WERI-Rb-1 (cell line): ENCODE results near the gene ATP6V0A1.
"Not testable (repeated sequence)": the region's sequence is repeated elsewhere in the genome, so short reads cannot be mapped to it uniquely, and the experiment has no call there.

ENCODE experiments used
- DNase-seq: peaks from one replicate; pipeline ENCODE4 v3.0.0-alpha.2; 2020
- H3K27ac ChIP-seq: fragments of 250-450 bp; sonication (Bioruptor Pico); 2 replicates; pipeline ENCODE4 v1.5.1; 2020; ENCODE audit warnings: mild to moderate bottlenecking, moderate library complexity
- H3K27me3 ChIP-seq: fragments of 250-450 bp; sonication (Bioruptor Pico); 2 replicates; pipeline ENCODE4 v1.5.1; 2021; ENCODE audit warnings: mild to moderate bottlenecking, low read depth, moderate library complexity; ENCODE audit not compliant: insufficient read depth, severe bottlenecking
- H3K36me3 ChIP-seq: fragments of 250-450 bp; sonication (Bioruptor Pico); 2 replicates; pipeline ENCODE4 v1.5.1; 2020; ENCODE audit warnings: mild to moderate bottlenecking, moderate library complexity
- H3K4me3 ChIP-seq: 2 replicates; pipeline ENCODE4 v1.5.1; 2011; ENCODE audit warnings: low read depth, mild to moderate bottlenecking, control low read depth, low read length
- H3K9me3 ChIP-seq: fragments of 250-450 bp; sonication (Bioruptor Pico); 2 replicates; pipeline ENCODE4 v1.5.1; 2021; ENCODE audit warnings: mild to moderate bottlenecking, moderate library complexity; ENCODE audit not compliant: severe bottlenecking
- TF ChIP-seq, protein P1 (sequence below): IDR thresholded peaks from 2 replicates; pipeline ENCODE4 v1.5.1; 2011; ENCODE audit warnings: low read depth, mild to moderate bottlenecking, control low read depth, inconsistent platforms, low read length

The ATP6V0A1 gene

GRCh38 chr17:42475121-42475520, 16.4 kb downstream of the ATP6V0A1 start:
- no peak overlapping the region for H3K27ac ChIP-seq
- no peak overlapping the region for H3K4me3 ChIP-seq
- no peaks in the 10 kb centered on the region for H3K9me3 ChIP-seq
- DNase-seq = no peak
- H3K27me3 ChIP-seq = no peaks in the 10 kb centered on the region
- TF ChIP-seq, protein P1, sequence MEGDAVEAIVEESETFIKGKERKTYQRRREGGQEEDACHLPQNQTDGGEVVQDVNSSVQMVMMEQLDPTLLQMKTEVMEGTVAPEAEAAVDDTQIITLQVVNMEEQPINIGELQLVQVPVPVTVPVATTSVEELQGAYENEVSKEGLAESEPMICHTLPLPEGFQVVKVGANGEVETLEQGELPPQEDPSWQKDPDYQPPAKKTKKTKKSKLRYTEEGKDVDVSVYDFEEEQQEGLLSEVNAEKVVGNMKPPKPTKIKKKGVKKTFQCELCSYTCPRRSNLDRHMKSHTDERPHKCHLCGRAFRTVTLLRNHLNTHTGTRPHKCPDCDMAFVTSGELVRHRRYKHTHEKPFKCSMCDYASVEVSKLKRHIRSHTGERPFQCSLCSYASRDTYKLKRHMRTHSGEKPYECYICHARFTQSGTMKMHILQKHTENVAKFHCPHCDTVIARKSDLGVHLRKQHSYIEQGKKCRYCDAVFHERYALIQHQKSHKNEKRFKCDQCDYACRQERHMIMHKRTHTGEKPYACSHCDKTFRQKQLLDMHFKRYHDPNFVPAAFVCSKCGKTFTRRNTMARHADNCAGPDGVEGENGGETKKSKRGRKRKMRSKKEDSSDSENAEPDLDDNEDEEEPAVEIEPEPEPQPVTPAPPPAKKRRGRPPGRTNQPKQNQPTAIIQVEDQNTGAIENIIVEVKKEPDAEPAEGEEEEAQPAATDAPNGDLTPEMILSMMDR = no peak
- peaks cover 97% of the 10 kb centered on the region for H3K36me3 ChIP-seq

- H3K4me3 ChIP-seq = no peak overlapping the region
- DNase-seq = no peak
- TF ChIP-seq, protein P1 = no peak
- no peaks in the 10 kb centered on the region for H3K9me3 ChIP-seq
- no peak overlapping the region for H3K27ac ChIP-seq
- no peaks in the 10 kb centered on the region for H3K27me3 ChIP-seq
- H3K36me3 ChIP-seq = peaks cover 97% of the 10 kb centered on the region
These were observed 17.2 kb downstream of the ATP6V0A1 start for GRCh38 chr17:42475835-42476234.

GRCh38 chr17:42476411-42476810, 17.7 kb downstream of the ATP6V0A1 start:
- no peak for DNase-seq
- H3K36me3 ChIP-seq = peaks cover 97% of the 10 kb centered on the region
- H3K9me3 ChIP-seq = no peaks in the 10 kb centered on the region
- no peak overlapping the region for H3K4me3 ChIP-seq
- H3K27me3 ChIP-seq = no peaks in the 10 kb centered on the region
- H3K27ac ChIP-seq = no peak overlapping the region
- TF ChIP-seq, protein P1 = no peak

GRCh38 chr17:42477173-42477572, 18.5 kb downstream of the ATP6V0A1 start:
- TF ChIP-seq, protein P1 = no peak

DNA sequence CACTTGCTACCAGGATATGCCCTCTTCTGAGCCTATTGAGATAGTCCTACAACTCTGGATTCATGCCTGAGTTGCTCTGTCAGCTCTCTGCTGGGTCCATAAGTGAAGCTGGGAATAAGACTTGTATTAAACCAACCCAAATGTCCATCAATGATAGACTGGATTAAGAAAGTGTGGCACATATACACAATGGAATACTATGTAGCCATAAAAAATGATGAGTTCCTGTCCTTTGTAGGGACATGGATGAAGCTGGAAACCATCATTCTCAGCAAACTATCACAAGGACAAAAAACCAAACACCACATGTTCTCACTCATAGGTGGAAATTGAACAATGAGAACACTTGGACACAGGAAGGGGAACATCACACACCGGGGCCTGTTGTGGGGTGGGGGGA, 19.1 kb downstream of the ATP6V0A1 start:
- DNase-seq, H3K9me3 ChIP-seq, H3K27me3 ChIP-seq, H3K4me3 ChIP-seq, H3K27ac ChIP-seq: not testable (repeated sequence)
- H3K36me3 ChIP-seq = peaks cover 98% of the 10 kb centered on the region

More at GRCh38 chr17:42477173-42477572, 18.5 kb downstream of the ATP6V0A1 start:
- Histone ChIP-seq H3K27me3 (no peaks in the 10 kb centered on the region), H3K4me3 (no peak overlapping the region), H3K27ac (no peak overlapping the region), H3K36me3 (peaks cover 98% of the 10 kb centered on the region), H3K9me3 (no peaks in the 10 kb centered on the region)
- no peak for DNase-seq

- TF ChIP-seq, protein P1 = no peak
- Histone ChIP-seq H3K36me3 (peaks cover 96% of the 10 kb centered on the region), H3K9me3 (no peaks in the 10 kb centered on the region), H3K27ac (no peak overlapping the region), H3K4me3 (no peak overlapping the region), H3K27me3 (no peaks in the 10 kb centered on the region)
- no peak for DNase-seq
These were observed 25.6 kb downstream of the ATP6V0A1 start for GRCh38 chr17:42484304-42484703.
